Fibroblast of peridontal ligament (primary cell): ENCODE data around the gene RIMS3.
"Not testable (repeated sequence)": the region's sequence is repeated elsewhere in the genome, so short reads cannot be mapped to it uniquely, and the experiment has no call there.

Source experiments
- DNase-seq: peaks from one replicate; pipeline ENCODE4 v3.0.0-alpha.2; 2010; ENCODE audit errors: extremely low read depth

RIMS3 gene

DNA sequence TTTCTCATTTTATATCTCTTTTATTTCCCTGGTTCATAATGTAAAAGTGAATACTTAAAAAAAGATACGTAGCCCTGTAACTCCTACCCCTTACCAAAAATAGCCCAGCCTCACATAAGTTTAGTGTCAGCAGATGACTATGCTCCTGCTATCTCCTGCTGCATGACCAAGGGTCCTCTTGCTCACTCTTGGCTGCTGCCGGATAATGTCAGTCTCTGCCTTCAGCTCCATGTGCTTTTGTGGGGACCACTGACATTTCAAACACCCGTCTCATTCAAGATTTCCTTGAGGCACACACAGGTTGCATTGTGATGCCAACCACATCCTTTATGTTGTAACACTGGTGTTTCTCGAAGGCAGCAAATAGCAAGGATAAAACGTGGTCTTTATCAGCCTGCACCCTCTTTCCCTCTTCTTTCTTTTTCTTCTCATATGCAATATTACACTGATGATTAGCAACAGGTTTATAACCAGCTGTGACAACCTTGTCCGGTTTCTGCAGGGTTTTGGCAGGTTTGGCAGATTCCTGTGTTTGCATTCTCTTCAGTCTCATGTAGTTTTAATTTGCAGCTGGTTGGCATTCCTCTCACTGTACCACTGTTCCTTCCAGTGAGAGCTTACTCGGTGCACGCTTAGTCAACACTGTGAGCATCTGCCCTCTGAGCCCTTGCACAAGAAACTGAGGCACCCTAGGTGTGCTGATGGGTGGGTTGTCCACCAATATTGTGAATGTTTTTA is 71.9 kb downstream of the RIMS3 start:
- DNase-seq, result no peak

DNA sequence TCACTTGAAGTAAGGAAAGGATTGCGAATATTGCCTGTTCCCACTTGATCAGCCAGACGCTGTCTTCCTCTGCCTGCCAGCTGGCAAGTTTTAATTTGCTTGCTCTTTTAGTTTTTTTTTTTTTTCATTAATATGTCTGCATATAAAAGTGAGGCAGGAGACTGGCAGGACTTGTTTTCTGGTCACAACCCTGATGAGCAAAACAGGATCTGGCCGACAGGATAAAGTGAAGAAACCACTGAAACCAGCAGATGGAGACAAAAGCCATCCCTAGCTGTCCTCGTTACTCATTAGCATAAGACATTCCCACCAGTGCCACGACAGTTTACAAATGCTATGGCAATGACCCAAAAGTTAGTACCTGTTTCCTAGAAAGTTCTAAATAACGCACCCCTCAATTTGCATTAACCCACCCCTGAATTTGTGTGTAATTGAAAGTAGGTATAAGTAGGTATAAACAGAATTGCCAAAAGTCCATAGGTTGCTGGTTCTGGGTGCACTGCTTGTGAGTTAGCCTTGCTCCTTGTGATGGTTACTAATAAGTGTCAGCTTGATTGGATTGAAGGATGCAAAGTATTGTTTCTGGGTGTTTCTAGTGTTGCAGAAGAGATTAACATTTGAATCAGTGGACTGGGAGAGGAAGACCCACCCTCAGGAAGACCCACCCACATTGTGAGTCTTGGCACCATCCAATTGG is 73.2 kb downstream of the RIMS3 start:
- DNase-seq, result peak; percentile 38

DNA sequence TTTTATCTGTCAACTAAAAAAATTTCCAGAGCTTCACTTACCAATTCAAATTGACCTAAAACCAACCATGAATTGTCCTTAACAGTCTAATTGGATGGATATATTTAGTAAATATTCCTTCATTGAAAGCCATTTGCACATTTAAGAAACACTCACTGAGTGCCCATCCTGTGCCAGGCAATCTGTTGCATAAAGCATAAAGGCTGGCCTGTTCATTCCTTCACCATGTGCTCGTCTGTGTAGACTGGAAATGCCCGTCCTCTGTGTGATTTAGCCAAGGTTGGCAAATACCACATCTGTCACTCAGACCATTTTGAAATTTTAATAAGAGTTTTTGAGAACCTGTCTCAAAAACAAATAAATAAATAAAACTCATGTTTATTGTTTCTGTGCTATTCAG is 76.9 kb downstream of the RIMS3 start:
- no peak for DNase-seq

DNA sequence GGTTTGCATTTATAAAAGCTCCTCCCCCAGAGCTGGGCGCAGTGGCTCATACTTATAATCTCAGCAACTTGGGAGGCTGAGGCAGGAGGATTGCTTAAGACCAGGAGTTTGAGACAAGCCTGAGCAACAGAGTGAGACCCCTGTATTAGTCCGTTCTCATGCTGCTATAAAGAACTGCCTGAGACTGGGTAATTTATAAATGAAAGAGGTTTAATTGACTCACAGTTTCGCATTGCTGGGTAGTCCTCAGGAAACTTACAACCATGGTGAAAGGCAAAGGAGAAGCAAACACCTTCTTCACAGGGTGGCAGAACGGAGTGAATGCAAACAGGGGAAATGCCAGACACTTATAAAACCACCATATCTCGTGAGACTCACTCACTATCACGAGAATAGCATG is 81.5 kb downstream of the RIMS3 start:
- DNase-seq, result peak; percentile 18

DNA sequence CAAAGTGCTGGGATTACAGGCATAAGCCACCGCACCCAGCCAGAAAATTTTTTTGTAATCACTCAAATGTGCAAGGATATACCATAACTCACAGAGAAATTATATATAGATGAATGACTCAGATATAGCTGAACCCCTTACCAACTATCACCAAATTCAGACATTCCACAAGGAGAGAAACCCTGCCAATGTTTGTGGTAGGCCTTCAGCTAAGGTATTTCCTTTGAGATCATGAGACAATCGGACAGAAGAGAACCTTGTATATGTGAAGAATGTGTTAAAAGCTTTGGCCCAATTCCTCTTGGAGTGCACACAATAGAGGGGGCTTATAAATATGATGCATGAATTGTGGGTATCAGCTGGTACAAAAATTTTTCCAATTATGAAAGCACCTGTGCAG is 83.4 kb downstream of the RIMS3 start:
- no peak for DNase-seq

DNA sequence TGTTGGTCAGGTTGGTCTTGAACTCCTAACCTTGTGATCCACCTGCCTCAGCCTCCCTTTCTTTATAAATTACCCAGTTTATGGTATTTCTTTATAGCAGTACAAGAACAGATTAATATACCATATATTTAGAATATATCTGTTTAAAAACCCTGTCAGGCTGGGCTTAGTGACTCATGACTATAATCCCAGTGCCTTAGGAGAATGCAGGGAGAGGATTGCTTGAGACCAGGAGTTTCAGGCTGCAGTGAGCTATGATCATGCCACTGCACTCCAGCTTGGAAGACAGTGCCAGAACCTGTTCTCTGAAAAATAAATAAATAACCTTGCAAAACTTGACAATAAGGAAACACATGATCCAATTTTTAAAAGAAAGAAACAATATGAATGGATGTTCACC is 90.1 kb downstream of the RIMS3 start:
- DNase-seq, result no peak

DNA sequence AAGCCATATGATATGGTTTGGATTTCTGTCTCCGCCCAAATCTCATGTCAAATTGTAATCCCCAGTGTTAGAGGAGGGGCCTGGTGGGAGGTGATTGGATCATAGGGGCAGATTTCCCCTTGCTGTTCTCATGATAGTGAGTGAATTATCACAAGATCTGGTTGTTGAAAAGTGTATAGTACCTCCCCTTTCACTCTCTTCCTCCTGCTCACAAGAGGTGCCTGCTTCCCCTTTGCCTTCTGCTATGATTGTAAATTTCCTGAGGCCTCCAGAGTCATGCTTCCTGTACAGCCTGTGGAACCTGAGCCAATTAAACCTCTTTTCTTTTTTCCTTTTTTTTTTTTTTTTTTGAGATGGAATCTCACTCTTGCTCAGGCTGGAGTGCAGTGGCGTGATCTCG is 90.7 kb downstream of the RIMS3 start:
- DNase-seq, result not testable (repeated sequence)
